ENCODE data around the gene OR1S1.

DNA sequence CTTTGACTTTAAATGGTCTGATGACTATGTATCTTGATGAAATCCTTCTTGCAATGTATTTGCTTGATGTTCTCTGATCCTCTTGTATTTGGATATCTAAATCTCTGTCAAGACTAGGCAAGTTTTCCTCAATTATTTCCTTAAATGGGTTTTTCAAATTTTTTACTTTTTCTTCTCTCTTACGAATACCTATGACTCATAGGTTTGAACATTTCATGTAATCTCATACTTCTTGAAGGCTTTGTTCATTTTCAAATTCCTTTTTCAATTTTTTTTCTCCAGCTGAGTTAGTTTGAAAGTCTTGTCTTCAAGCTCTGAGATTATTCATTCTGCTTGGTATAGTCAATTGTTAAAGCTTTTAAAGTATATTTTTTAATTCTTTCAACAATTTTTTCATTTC, 42.4 kb downstream of the OR1S1 start:
- TF ChIP-seq MYC (IDR thresholded peaks at IDR 0.05; ENCODE audit: low read depth, low read length) (no peak), POLR2A (IDR thresholded peaks at IDR 0.05; ENCODE audit: low read depth, low read length) (no peak)
- TF ChIP-seq, protein P1, sequence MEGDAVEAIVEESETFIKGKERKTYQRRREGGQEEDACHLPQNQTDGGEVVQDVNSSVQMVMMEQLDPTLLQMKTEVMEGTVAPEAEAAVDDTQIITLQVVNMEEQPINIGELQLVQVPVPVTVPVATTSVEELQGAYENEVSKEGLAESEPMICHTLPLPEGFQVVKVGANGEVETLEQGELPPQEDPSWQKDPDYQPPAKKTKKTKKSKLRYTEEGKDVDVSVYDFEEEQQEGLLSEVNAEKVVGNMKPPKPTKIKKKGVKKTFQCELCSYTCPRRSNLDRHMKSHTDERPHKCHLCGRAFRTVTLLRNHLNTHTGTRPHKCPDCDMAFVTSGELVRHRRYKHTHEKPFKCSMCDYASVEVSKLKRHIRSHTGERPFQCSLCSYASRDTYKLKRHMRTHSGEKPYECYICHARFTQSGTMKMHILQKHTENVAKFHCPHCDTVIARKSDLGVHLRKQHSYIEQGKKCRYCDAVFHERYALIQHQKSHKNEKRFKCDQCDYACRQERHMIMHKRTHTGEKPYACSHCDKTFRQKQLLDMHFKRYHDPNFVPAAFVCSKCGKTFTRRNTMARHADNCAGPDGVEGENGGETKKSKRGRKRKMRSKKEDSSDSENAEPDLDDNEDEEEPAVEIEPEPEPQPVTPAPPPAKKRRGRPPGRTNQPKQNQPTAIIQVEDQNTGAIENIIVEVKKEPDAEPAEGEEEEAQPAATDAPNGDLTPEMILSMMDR (IDR thresholded peaks at IDR 0.05; ENCODE audit: extremely low read depth in 1 of 2, insufficient read depth in 1 of 2, low read depth in 1 of 2, low read length in 2 of 2) = no peak

Measured in endothelial cell of umbilical vein (primary cell).